ENCODE measurements around the gene GOLT1A.
A peak's percentile ranks its signal among the peaks of the same experiment; 100 is the strongest.

Gene GOLT1A

GRCh38 chr1:204203206-204203767, 10.5 kb downstream of the GOLT1A start:
- H3K36me3 ChIP-seq (replicated peaks) = no peaks in the 10 kb centered on the region
- no peak for DNase-seq
- in situ Hi-C loops (cut with HindIII; ENCODE audit: low pct_ligation_motif_present, low sequenced_read_pairs) = no loop called here
- no peak overlapping the region for H3K27ac ChIP-seq
- peaks cover 4% of the 10 kb centered on the region for H3K27me3 ChIP-seq (replicated peaks)
- no peak for TF ChIP-seq CTCF (IDR thresholded peaks at IDR 0.05; ENCODE audit: low read depth, low read length, missing control alignments)
- H3K4me3 ChIP-seq (ENCODE audit: low read depth, low read length) = no peak overlapping the region

GRCh38 chr1:204202481-204202880, 11.3 kb downstream of the GOLT1A start:
- Histone ChIP-seq H3K27me3 (replicated peaks) (peaks cover 4% of the 10 kb centered on the region), H3K4me3 (ENCODE audit: low read depth, low read length) (no peak overlapping the region), H3K27ac (no peak overlapping the region), H3K36me3 (replicated peaks) (no peaks in the 10 kb centered on the region)
- no peak for DNase-seq
- TF ChIP-seq CTCF (IDR thresholded peaks at IDR 0.05; ENCODE audit: low read depth, low read length, missing control alignments) = no peak
- in situ Hi-C loops (cut with HindIII; ENCODE audit: low pct_ligation_motif_present, low sequenced_read_pairs) = no loop called here

GRCh38 chr1:204201348-204202040, 12.3 kb downstream of the GOLT1A start:
- H3K27me3 ChIP-seq (replicated peaks) = peaks cover 4% of the 10 kb centered on the region

GRCh38 chr1:204199579-204199978, 14.2 kb downstream of the GOLT1A start:
- Histone ChIP-seq H3K36me3 (replicated peaks) (no peaks in the 10 kb centered on the region), H3K27ac (no peak overlapping the region), H3K4me3 (ENCODE audit: low read depth, low read length) (no peak overlapping the region), H3K27me3 (replicated peaks) (peaks cover 2% of the 10 kb centered on the region)
- DNase-seq = no peak
- in situ Hi-C loops (cut with HindIII; ENCODE audit: low pct_ligation_motif_present, low sequenced_read_pairs) = no loop called here
- no peak for TF ChIP-seq CTCF (IDR thresholded peaks at IDR 0.05; ENCODE audit: low read depth, low read length, missing control alignments)

More at GRCh38 chr1:204201348-204202040, 12.3 kb downstream of the GOLT1A start:
- no peak overlapping the region for H3K4me3 ChIP-seq (ENCODE audit: low read depth, low read length)
- H3K27ac ChIP-seq = no peak overlapping the region
- DNase-seq = no peak
- no peaks in the 10 kb centered on the region for H3K36me3 ChIP-seq (replicated peaks)
- no peak for TF ChIP-seq CTCF (IDR thresholded peaks at IDR 0.05; ENCODE audit: low read depth, low read length, missing control alignments)
- in situ Hi-C loops (cut with HindIII; ENCODE audit: low pct_ligation_motif_present, low sequenced_read_pairs) = no loop called here

- peak; percentile 69 for DNase-seq
Measured at GRCh38 chr1:204198348-204199340, 15.1 kb downstream of the GOLT1A start.

More at GRCh38 chr1:204198348-204199340, 15.1 kb downstream of the GOLT1A start:
- in situ Hi-C loops (cut with HindIII; ENCODE audit: low pct_ligation_motif_present, low sequenced_read_pairs) = no loop called here
- H3K4me3 ChIP-seq (ENCODE audit: low read depth, low read length) = no peak overlapping the region
- no peaks in the 10 kb centered on the region for H3K27me3 ChIP-seq (replicated peaks)
- peak; percentile 24 for TF ChIP-seq CTCF (IDR thresholded peaks at IDR 0.05; ENCODE audit: low read depth, low read length, missing control alignments)
- H3K27ac ChIP-seq = no peak overlapping the region
- H3K36me3 ChIP-seq (replicated peaks) = no peaks in the 10 kb centered on the region
